ENCODE measurements around the gene TUNAR. TPM values are rescaled to one million over a fixed set of nuclear protein-coding genes. Genes with fewer than 3 reads are reported as not detected.

Gene TUNAR
- total and polyA plus RNA-seq, 12 donors: not detected

DNA sequence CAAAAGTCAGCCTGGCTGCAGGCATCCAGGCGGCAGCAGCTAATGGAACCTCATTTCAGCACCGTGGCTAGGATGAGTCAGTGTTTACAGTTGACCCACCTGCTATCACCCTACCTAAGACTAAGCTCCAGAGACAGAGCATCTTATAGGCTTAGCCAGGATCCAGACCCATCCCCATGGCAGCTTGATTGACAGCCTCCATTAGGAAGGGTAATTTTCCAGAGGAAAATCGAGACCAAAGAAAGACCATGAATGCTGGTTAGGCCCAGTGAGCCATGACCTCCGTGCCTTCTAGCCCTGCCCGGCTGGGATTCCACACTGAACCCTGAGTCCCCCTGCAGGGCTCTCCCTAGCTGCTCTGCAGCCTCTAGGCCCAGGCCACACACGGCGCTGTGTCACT is 38.7 kb downstream of the TUNAR start:
- TF ChIP-seq, protein P1, sequence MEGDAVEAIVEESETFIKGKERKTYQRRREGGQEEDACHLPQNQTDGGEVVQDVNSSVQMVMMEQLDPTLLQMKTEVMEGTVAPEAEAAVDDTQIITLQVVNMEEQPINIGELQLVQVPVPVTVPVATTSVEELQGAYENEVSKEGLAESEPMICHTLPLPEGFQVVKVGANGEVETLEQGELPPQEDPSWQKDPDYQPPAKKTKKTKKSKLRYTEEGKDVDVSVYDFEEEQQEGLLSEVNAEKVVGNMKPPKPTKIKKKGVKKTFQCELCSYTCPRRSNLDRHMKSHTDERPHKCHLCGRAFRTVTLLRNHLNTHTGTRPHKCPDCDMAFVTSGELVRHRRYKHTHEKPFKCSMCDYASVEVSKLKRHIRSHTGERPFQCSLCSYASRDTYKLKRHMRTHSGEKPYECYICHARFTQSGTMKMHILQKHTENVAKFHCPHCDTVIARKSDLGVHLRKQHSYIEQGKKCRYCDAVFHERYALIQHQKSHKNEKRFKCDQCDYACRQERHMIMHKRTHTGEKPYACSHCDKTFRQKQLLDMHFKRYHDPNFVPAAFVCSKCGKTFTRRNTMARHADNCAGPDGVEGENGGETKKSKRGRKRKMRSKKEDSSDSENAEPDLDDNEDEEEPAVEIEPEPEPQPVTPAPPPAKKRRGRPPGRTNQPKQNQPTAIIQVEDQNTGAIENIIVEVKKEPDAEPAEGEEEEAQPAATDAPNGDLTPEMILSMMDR (IDR thresholded peaks at IDR 0.05): no peak
- H3K27me3 ChIP-seq: peaks cover 0 to 48% (median 36%) of the 10 kb centered on the region in 7 donors
- 42 to 50% methylated on average over 7 of the region's 7 CpGs for WGBS, 2 donors

DNA sequence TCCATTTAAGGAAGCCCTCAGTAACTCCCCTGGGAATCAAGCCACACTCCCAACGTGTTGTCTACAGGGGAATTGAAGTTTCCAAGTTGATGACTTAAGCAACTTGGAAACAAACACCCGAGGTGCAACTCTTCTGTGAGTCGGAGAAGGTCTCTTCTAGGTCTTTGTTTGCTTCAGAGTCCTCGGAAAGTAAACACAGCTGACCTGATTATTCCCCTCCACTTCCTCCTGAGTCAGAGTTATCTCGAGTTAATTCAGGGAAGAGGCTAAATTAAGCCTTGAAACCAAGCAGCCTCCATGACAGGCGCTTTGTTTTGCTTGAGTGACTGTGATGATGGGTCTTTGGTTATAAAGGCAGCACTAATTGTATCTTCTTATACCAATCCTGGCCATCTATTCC is 41.8 kb downstream of the TUNAR start:
- no peak for DNase-seq
- no peaks in the 10 kb centered on the region for H3K36me3 ChIP-seq
- no peak overlapping the region for H3K4me3 ChIP-seq
- no peaks in the 10 kb centered on the region for H3K4me1 ChIP-seq
- TF ChIP-seq, protein P1 (IDR thresholded peaks at IDR 0.05): no peak
- intact Hi-C loops (cut with DNase I): no loop called here
- H3K27me3 ChIP-seq: peaks cover 0 to 44% (median 23%) of the 10 kb centered on the region in 7 donors
- WGBS, 2 donors: 5 to 6% methylated on average over 6 of the region's 6 CpGs
- H3K27ac ChIP-seq: no peak overlapping the region
- ATAC-seq: no peak
- peaks cover 0 to 3% (median 0%) of the 10 kb centered on the region in 11 donors for H3K9me3 ChIP-seq

More for the DNA sequence above, 38.7 kb downstream of the TUNAR start:
- Histone ChIP-seq H3K36me3 (no peaks in the 10 kb centered on the region), H3K9me3 (peaks cover 0 to 3% (median 0%) of the 10 kb centered on the region in 11 donors), H3K27ac (no peak overlapping the region), H3K4me3 (no peak overlapping the region), H3K4me1 (no peaks in the 10 kb centered on the region)
- intact Hi-C loops (cut with DNase I): no loop called here
- no peak for DNase-seq
- no peak for ATAC-seq

DNA sequence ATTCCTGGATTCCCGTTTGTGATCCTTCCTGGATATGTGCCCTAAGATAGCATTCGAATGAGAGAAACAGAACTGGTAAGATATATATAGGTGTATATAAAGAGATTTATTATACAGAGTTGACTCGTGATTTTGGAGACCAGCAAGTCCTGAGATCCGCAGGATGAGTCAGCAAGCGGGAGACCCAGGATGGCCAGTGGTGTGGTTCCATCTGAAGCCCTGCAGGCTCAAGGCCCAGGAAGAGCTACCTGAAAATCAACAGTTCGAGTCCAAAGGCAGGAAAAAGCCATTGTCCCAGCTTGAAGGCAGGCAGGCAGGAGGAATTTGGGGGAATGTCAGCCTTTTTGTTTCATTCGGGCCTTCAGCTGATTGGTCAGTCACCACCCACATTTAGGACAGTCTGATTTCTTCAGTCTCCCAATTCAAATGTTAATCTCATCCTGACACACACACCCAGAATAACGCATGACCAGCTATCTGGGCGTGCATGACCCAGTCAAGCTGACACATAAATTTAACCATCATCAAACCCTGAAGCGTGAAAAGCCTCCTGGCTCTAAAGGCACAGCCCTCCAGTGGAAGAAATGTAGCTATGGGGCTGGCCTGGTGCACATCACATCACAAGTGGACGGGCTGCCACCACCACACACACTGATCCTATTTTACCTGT is 44.3 kb downstream of the TUNAR start:
- Histone ChIP-seq H3K27me3 (peaks cover 0 to 39% (median 17%) of the 10 kb centered on the region in 7 donors), H3K4me1 (no peaks in the 10 kb centered on the region), H3K36me3 (no peaks in the 10 kb centered on the region), H3K27ac (no peak overlapping the region), H3K9me3 (no peaks in the 10 kb centered on the region), H3K4me3 (no peak overlapping the region)
- TF ChIP-seq, protein P1 (IDR thresholded peaks at IDR 0.05): no peak
- DNase-seq: no peak
- intact Hi-C loops (cut with DNase I): no loop called here
- ATAC-seq: no peak
- 69 to 72% methylated on average over 11 of the region's 11 CpGs for WGBS, 2 donors

DNA sequence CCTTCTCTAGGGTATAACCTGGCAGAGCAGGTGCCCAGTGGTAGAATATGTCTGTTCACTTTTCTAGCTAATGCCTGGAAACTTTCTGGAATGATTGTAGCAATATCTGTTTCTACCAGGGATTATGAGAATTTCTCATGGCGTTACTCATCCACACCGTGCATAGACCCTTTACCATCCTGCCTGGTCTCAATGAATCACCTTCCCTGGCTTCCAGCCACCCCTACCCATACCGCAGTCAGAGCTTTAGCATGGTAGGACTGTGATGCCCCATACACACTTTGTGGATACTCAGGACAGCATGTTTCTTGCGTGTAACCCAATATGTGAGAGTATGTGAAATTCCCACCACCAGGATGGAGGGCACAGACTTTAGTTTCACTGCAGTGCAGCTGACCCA is 45.4 kb downstream of the TUNAR start:
- 85 to 86% methylated on average over 4 of the region's 4 CpGs for WGBS, 2 donors
- intact Hi-C loops (cut with DNase I): no loop called here
- TF ChIP-seq, protein P1 (IDR thresholded peaks at IDR 0.05): no peak
- Histone ChIP-seq H3K27ac (no peak overlapping the region), H3K4me1 (no peaks in the 10 kb centered on the region), H3K27me3 (peaks cover 0 to 32% (median 21%) of the 10 kb centered on the region in 7 donors), H3K36me3 (no peaks in the 10 kb centered on the region), H3K9me3 (no peaks in the 10 kb centered on the region), H3K4me3 (no peak overlapping the region)
- DNase-seq (no peak), ATAC-seq (no peak)

Measured in heart right ventricle (tissue), 16 donors.